HG03432 (cell line): ENCODE measurements around the gene TAF11L9.
"Not testable (repeated sequence)": the region's sequence is repeated elsewhere in the genome, so short reads cannot be mapped to it uniquely, and the experiment has no call there.

ENCODE experiments used
- ATAC-seq: cut with Tn5 transposase; IDR thresholded peaks from one replicate; pipeline ENCODE4 v1.9.1; 2021; ENCODE audit warnings: mild to moderate bottlenecking, moderate library complexity; ENCODE audit not compliant: unreplicated experiment

Gene TAF11L9

DNA sequence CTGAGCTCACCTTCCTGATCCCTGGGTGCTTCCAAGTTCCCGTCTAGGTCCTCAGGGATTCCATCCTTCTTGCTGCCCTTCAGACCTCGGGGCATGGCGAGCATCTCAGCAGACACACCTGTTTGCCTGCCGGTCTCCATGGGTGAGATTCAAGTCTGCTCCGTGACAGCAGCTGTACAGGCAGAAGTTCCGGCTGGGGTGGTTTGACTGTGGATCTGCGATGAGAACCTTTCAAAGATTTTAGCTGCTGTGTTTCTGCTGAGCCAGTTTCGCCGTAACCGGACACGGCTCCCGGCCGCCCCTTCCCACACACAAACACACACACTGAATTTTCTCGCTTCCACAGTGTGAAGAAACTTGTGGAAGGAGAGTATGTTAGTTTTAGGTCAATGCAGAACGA lies at the start of gene TAF11L9:
TSS of gene TAF11L9 (minus strand) at position 140 of the 400 bp plus-strand sequence.
- not testable (repeated sequence) for ATAC-seq

DNA sequence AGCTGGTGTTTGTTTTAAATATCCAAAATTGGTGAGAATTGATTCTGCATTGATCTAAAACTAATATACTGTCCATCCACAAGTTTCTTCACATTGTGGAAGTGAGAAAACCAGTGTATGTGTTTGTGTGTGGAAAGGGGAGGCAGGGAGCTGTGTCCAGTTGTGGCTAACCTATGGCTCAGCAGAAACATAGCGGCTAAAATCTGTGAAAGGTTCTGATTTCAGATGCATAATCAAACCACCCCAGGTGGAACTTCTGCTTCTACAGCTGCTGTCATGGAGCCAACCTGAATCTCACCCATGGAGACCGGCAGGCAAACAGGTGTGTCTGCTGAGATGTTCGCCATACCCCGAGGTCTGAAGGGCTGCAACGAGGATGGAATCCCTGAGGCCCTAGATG lies 40.0 kb upstream of the TAF11L9 start, which contains the start of gene TAF11L14:
TSS of gene TAF11L14 (plus strand) at position 301 of the 400 bp plus-strand sequence.
- ATAC-seq, result no peak

DNA sequence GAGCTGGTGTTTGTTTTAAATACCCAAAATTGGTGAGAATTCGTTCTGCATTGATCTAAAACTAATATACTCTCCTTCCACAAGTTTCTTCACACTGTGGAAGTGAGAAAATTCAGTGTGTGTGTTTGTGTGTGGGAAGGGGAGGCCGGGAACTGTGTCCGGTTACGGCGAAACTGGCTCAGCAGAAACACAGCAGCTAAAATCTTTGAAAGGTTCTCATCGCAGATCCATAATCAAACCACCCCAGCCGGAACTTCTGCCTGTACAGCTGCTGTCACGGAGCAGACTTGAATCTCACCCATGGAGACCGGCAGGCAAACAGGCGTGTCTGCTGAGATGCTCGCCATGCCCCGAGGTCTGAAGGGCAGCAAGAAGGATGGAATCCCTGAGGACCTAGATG lies 37.6 kb upstream of the TAF11L9 start, which contains the start of gene TAF11L13:
TSS of gene TAF11L13 (plus strand) at position 301 of the 400 bp plus-strand sequence.
- ATAC-seq, result not testable (repeated sequence)

DNA sequence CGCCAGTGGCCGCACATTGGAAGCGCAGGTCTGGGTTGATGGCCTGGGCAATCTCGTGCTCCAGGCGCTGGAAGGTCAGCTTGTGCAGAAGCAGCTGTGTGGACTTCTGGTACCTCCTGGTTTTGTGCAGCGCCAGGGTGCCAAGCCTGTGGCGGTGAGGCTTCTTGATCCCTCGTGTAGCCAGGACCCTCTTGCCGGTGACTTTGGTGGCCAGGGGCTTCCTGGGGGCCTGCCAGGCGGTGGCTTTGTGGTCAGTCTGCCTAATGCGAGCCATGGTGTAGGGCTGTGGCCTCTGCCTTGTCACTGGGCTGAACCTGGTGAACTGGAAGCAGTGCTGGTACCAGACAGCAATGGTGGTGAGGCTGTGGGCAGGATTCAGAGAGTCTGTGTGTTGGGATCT lies 31.5 kb upstream of the TAF11L9 start:
- no peak for ATAC-seq

DNA sequence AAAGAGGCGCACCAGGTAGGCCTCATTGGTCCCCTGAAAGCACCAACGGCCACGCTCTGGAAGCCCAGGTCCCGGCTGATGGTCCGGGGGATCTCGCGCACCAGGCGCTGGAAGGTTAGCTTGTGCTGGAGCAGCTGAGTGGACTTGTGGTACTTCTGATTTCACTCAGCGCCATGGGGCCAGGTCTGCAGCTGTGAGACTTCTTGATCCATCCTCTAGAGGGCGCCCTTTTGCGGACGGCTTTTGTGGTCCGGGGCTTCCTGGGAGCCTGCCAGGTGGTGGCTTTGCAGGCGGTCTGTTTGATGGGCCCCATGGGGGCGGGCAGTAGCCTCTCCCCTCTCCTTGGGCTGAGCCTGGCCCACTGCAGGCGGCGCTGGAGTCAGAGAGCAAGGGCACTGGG lies 26.4 kb upstream of the TAF11L9 start:
- ATAC-seq, result no peak

DNA sequence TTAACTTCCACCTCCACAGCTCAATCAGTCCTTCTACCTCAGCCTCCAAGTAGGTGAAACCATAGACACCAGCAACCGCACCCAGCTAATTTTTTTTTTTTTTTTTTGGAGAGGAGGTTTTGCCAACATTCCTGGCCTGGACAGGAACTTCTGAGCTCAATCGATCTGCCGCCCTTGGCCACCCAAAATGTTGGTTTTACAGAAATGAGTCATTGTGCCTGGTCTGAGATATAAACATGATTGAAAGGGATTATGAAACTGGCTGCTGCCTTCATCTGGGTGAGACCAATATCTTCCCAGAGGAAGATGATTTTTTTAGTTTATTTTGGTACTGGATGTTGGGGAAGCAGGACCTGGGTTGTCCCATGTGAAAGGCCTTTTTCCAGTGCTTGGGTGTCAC lies 25.2 kb upstream of the TAF11L9 start:
- no peak for ATAC-seq

DNA sequence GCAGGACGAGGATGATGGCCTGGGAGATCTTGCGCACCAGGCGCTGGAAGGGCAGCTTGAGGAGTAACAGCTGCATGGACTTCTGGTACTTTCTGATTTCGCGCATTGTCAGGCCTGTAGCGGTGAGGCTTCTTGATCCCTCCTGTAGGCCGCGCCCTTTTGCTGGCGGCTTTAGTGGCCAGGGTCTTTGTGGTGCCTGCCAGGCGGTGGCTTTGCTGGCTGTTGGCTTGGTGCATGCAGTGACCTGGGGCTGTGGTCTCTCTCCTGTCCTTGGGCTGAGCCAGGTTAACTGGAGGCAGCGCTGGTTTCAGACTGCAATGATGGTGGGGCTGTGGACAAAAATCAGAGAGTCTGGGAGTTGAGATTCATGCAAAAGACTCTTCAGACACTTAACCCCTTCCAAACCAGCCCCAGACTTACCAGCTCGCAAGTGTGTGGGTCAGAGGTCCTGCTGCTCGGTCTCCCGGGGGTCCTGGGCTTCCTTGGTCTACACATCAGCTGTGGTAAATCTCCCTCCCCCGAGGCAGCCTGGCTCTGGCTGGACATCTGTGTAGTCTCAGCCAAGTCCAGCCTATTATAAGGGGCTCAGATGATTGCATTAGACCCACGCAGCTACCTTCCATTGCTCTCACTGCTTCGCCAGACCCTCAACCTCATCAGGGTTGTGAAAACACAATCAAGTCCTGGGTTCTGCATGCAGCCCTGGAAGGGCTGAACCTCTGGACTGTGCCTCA lies 20.8 kb upstream of the TAF11L9 start:
- no peak for ATAC-seq

DNA sequence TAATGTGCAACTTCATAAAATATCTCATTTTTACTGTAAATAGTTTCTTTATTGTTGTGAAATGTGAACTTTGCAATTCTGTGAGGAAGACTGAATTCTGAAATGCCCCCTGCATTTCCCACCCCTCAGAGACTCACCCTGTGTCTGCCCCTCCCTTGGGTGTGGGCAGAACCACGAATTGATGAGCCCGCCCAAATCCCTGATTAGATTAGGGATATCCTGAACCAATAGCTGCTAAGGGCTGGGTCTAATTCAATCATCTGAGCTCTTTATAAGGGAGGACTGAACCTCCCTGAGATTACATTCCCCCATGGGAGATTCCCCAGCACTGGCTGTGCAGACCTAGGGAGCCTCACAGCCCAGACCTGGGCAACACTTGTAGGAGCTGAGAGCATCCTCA lies 15.9 kb upstream of the TAF11L9 start, which contains the start of gene TAF11L12:
TSS of gene TAF11L12 (plus strand) at position 301 of the 400 bp plus-strand sequence.
- ATAC-seq, result not testable (repeated sequence)

DNA sequence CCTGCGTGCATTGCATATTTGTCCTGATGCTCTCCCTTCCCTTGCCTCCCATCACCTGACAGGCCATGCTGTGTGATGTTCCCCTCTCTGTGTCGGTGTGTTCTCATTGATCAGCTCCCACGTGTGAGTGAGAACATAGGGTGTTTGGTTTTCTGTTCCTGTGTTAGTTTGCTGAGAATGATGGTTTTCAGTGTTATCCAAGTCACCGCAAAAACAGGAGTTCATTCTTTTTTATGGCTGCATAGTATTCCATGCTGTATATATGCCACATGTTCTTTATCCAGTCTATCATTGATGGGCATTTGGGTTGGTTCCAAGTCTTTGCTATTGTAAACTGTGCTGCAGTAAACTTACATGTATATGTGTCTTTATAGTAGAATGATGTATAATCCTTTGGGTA lies 13.3 kb upstream of the TAF11L9 start:
- ATAC-seq, result not testable (repeated sequence)

DNA sequence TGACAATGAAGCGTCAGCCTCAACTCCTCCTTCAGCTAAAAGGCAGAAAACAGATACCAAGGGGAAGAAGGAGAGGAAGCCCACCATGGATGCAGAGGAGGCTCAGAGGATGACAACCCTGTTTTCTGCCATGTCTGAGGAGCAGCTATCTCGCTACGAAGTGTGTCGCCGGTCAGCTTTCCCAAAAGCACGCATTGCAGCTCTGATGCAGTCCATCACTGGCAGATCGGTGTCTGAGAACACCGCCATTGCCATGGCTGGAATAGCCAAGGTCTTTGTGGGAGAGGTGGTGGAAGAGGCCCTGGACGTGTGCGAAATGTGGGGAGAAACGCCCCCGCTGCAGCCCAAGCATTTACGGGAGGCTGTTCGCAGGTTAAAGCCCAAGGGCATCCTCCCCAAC lies 10.8 kb upstream of the TAF11L9 start:
- ATAC-seq, result no peak

DNA sequence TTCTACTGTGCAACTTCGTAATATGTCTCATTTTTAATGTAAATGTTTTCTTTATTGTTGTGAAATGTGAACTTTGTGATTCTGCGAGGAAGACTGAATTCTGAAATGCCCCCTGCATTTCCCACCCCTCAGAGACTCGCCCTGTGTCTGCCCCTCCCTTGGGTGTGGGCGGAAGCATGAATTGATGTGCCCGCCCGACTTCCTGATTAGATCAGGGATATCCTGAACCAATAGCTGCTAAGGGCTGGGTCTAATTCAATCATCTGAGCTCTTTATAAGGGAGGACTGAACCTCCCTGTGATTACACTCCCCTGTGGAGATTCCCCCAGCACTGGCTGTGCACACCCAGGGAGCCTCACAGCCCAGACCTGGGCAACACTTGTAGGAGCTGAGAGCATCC lies 9.7 kb upstream of the TAF11L9 start, which contains the start of gene TAF11L11:
TSS of gene TAF11L11 (plus strand) at position 304 of the 400 bp plus-strand sequence.
- not testable (repeated sequence) for ATAC-seq

DNA sequence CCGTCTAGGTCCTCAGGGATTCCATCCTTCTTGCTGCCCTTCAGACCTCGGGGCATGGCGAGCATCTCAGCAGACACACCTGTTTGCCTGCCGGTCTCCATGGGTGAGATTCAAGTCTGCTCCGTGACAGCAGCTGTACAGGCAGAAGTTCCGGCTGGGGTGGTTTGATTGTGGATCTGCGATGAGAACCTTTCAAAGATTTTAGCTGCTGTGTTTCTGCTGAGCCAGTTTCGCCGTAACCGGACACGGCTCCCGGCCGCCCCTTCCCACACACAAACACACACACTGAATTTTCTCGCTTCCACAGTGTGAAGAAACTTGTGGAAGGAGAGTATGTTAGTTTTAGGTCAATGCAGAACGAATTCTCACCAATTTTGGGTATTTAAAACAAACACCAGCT lies 3.5 kb upstream of the TAF11L9 start, which contains the start of gene TAF11L10:
TSS of gene TAF11L10 (minus strand) at position 101 of the 400 bp plus-strand sequence.
- not testable (repeated sequence) for ATAC-seq

DNA sequence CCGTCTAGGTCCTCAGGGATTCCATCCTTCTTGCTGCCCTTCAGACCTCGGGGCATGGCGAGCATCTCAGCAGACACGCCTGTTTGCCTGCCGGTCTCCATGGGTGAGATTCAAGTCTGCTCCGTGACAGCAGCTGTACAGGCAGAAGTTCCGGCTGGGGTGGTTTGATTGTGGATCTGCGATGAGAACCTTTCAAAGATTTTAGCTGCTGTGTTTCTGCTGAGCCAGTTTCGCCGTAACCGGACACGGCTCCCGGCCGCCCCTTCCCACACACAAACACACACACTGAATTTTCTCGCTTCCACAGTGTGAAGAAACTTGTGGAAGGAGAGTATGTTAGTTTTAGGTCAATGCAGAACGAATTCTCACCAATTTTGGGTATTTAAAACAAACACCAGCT lies 3.3 kb downstream of the TAF11L9 start, which contains the start of gene TAF11L8:
TSS of gene TAF11L8 (minus strand) at position 101 of the 400 bp plus-strand sequence.
- not testable (repeated sequence) for ATAC-seq

DNA sequence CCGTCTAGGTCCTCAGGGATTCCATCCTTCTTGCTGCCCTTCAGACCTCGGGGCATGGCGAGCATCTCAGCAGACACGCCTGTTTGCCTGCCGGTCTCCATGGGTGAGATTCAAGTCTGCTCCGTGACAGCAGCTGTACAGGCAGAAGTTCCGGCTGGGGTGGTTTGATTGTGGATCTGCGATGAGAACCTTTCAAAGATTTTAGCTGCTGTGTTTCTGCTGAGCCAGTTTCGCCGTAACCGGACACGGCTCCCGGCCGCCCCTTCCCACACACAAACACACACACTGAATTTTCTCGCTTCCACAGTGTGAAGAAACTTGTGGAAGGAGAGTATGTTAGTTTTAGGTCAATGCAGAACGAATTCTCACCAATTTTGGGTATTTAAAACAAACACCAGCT lies 8.5 kb downstream of the TAF11L9 start, which contains the start of gene TAF11L7:
TSS of gene TAF11L7 (minus strand) at position 101 of the 400 bp plus-strand sequence.
- not testable (repeated sequence) for ATAC-seq
